ENCODE measurements around the gene ANKRD44. TPM values are rescaled to one million over a fixed set of nuclear protein-coding genes. Genes with fewer than 3 reads are reported as not detected.

ANKRD44 gene
- total and polyA plus RNA-seq, 2 of the 8 experiments (the other 6 are each of a cell fraction or from before 2014, with no cell fraction given), result 1.2 to 1.3 TPM

DNA sequence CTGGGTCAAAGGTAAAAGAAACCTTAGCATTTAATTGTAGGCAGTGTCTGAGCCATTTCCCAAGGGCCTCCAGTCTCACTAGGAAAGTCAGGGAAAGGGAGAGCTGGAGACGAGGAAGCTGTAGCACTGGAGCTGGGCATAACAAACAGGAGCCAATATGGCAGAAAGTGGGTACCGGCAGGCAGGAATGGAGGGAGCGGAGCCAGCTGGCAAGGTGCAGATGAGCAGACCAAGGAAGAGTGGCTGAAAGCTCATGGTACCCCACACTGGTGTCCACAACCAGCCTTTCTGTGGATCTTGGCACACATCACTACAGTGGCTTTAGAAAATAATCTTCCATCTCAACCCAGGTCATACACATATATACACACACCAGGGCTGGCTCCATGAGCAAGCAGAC is 40.0 kb downstream of the ANKRD44 start:
- Histone ChIP-seq H2BK120ac (replicated peaks; ENCODE audit: low read depth, low read length) (no peak overlapping the region), H3K56ac (replicated peaks; ENCODE audit: insufficient read length, low read depth, low read length) (no peak overlapping the region), H3K36me3 (ENCODE audit: control insufficient read depth in 2 of 4, insufficient read depth in 4 of 4, low read length in 3 of 4) (no peaks in the 10 kb centered on the region), H3K27me3 (replicated peaks in 1 of 4; ENCODE audit: control insufficient read depth in 3 of 4, extremely low read depth in 1 of 4, insufficient read depth in 3 of 4, low read length in 3 of 4) (no peaks in the 10 kb centered on the region), H4K91ac (replicated peaks; ENCODE audit: insufficient read length, low read length) (no peak overlapping the region), H3K4me3 (ENCODE audit: extremely low read depth in 1 of 4, insufficient read depth in 2 of 4, low read depth in 3 of 4, low read length in 4 of 4) (no peak overlapping the region), H2BK15ac (ENCODE audit: low read length) (no peak overlapping the region), H3K4me2 (ENCODE audit: insufficient read depth in 1 of 2, low read depth in 2 of 2, low read length in 2 of 2) (no peak overlapping the region), H3K14ac (ENCODE audit: insufficient read length) (no peak overlapping the region), H3K23me2 (ENCODE audit: low read depth, low read length) (no peaks in the 10 kb centered on the region), H3K4me1 (replicated peaks in 1 of 4; ENCODE audit: control insufficient read depth in 3 of 4, insufficient read depth in 4 of 4, low read length in 3 of 4) (no peaks in the 10 kb centered on the region), H2AFZ (ENCODE audit: low read length) (no peak overlapping the region), H3K4ac (replicated peaks; ENCODE audit: insufficient read length, low read depth, low read length) (no peak overlapping the region), H3K79me1 (ENCODE audit: low read depth, low read length) (no peaks in the 10 kb centered on the region), H3K9ac (replicated peaks in 1 of 4; ENCODE audit: extremely low read depth in 1 of 4, low read depth in 3 of 4, low read length in 3 of 4) (no peak overlapping the region), H3K23ac (ENCODE audit: insufficient read length) (no peak overlapping the region), H2BK12ac (ENCODE audit: low read depth, low read length) (no peak overlapping the region), H4K5ac (ENCODE audit: insufficient read length, low read depth, low read length) (no peak overlapping the region), H2BK5ac (ENCODE audit: low read depth, low read length) (no peak overlapping the region), H2BK20ac (ENCODE audit: low read length) (no peak overlapping the region), H3K79me2 (ENCODE audit: control insufficient read depth in 1 of 2, insufficient read depth in 2 of 2, low read length in 2 of 2) (no peaks in the 10 kb centered on the region), H3K18ac (ENCODE audit: extremely low read depth, low read length) (no peak overlapping the region), H3K27ac (ENCODE audit: low read depth, low read length) (no peak overlapping the region), H3K9me3 (ENCODE audit: insufficient read depth in 2 of 2, low read depth in 1 of 2, low read length in 1 of 2) (no peaks in the 10 kb centered on the region), H4K20me1 (replicated peaks in 1 of 2; ENCODE audit: control insufficient read depth in 1 of 2, insufficient read depth in 2 of 2, low read length in 2 of 2) (no peaks in the 10 kb centered on the region), H2AK5ac (ENCODE audit: low read depth, low read length) (no peak overlapping the region), H4K8ac (ENCODE audit: extremely low read depth, insufficient read depth, low read length) (no peak overlapping the region)
- TF ChIP-seq RNF2 (IDR thresholded peaks at IDR 0.05; ENCODE audit: borderline replicate concordance, low read depth, low read length, missing control alignments, poor library complexity, severe bottlenecking) (no peak), CTBP2 (IDR thresholded peaks at IDR 0.05; ENCODE audit: borderline replicate concordance, insufficient read depth, insufficient read length, low read length) (no peak), SP1 (IDR thresholded peaks at IDR 0.05; ENCODE audit: low read depth, low read length) (no peak), BACH1 (IDR thresholded peaks at IDR 0.05; ENCODE audit: low read length) (no peak), SAP30 (IDR thresholded peaks at IDR 0.05; ENCODE audit: insufficient read depth, insufficient replicate concordance, low read length) (no peak), HDAC2 (IDR thresholded peaks at IDR 0.05; ENCODE audit: borderline replicate concordance in 1 of 2, low read depth in 2 of 2, low read length in 2 of 2) (no peak), SIX5 (IDR thresholded peaks at IDR 0.05; ENCODE audit: low read depth, low read length) (no peak), TCF12 (IDR thresholded peaks at IDR 0.05; ENCODE audit: low read depth, low read length) (no peak), KDM4A (IDR thresholded peaks at IDR 0.05; ENCODE audit: low read depth, low read length, severe bottlenecking) (no peak)
- 88% methylated on average over 3 of the region's 3 CpGs; no CpG with 5 or more reads in 1 of the 2 experiments for WGBS, 2 experiments (ENCODE audit: extremely low coverage in 1 of 2, insufficient coverage in 1 of 2, insufficient read length in 1 of 2, insufficient replicate concordance in 2 of 2, low coverage in 1 of 2, low lambda C conversion rate in 2 of 2, missing lambda C conversion rate in 1 of 2)
- CTCF ChIA-PET (ENCODE audit: partially characterized antibody), result interaction anchor here (0.5 kb wide), 1 partner anchor 176 kb away, joined by 3 read pairs; no protein-coding TSS in a partner anchor
- DNase-seq (ENCODE audit: low read depth in 1 of 2, low spot score in 2 of 2) (no peak), FAIRE-seq (no peak)
- POLR2A ChIA-PET (ENCODE audit: partially characterized antibody), result interaction anchor here (0.6 kb wide), 1 partner anchor 233 kb away, joined by 3 read pairs; no protein-coding TSS in a partner anchor

All from H1 (cell line).